ENCODE results near the gene CNTNAP5. TPM values are rescaled to one million over a fixed set of nuclear protein-coding genes. Genes with fewer than 3 reads are reported as not detected.

CNTNAP5 gene
- total RNA-seq, 4 donors from 2014 or later: not detected

- Histone ChIP-seq H3K4me3 (no peak overlapping the region), H3K4me1 (no peaks in the 10 kb centered on the region), H3K36me3 (no peaks in the 10 kb centered on the region), H3K9me3 (no peaks in the 10 kb centered on the region), H3K27ac (no peak overlapping the region), H3K27me3 (no peaks in the 10 kb centered on the region)
- TF ChIP-seq POLR2A (IDR thresholded peaks at IDR 0.05): no peak
- TF ChIP-seq POLR2AphosphoS5 (IDR thresholded peaks at IDR 0.05): no peak
- TF ChIP-seq CTCF (IDR thresholded peaks at IDR 0.05): no peak
- no peak for TF ChIP-seq EP300 (IDR thresholded peaks at IDR 0.05)
- WGBS: 34% methylated on average over 3 of the region's 3 CpGs
- DNase-seq (ENCODE audit: low spot score in 2 of 2): no peak
These were observed 7.7 kb downstream of the CNTNAP5 start for GRCh38 chr2:124032799-124033198.

GRCh38 chr2:124034265-124034664, 9.2 kb downstream of the CNTNAP5 start:
- Histone ChIP-seq H3K27ac (no peak overlapping the region), H3K9me3 (no peaks in the 10 kb centered on the region), H3K4me1 (no peaks in the 10 kb centered on the region), H3K4me3 (no peak overlapping the region), H3K36me3 (no peaks in the 10 kb centered on the region), H3K27me3 (no peaks in the 10 kb centered on the region)
- TF ChIP-seq EP300 (IDR thresholded peaks at IDR 0.05) (no peak), POLR2A (IDR thresholded peaks at IDR 0.05) (no peak), CTCF (IDR thresholded peaks at IDR 0.05) (no peak), POLR2AphosphoS5 (IDR thresholded peaks at IDR 0.05) (no peak)
- no peak for DNase-seq (ENCODE audit: low spot score in 2 of 2)
- WGBS: 58% methylated on average over 2 of the region's 2 CpGs

DNA sequence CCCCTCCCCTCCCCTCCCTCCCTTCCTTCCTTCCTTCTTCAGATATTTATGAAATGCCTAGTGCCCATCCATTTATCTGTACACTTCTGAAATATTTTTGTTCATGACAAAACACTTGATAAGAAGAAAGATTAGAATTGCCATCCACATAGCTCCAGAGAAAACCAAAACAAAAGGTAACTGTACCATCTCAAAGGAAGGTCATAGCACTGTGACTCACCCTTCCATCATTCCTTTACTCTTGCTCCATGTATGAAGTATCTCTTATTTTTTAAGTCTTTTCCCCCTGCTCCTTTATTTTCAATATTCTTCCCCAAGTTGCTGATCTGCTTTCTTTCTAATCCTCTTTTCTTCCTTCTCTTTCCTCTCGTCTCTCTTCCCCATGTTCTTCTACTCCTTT, 9.9 kb downstream of the CNTNAP5 start:
- WGBS: 88% methylated on average over 1 of the region's 1 CpG
- no peaks in the 10 kb centered on the region for H3K27me3 ChIP-seq
- DNase-seq (ENCODE audit: low spot score in 2 of 2): no peak
- H3K4me3 ChIP-seq: no peak overlapping the region
- H3K27ac ChIP-seq: no peak overlapping the region
- TF ChIP-seq EP300 (IDR thresholded peaks at IDR 0.05): no peak
- no peak for TF ChIP-seq POLR2A (IDR thresholded peaks at IDR 0.05)
- no peaks in the 10 kb centered on the region for H3K4me1 ChIP-seq
- no peaks in the 10 kb centered on the region for H3K9me3 ChIP-seq
- no peaks in the 10 kb centered on the region for H3K36me3 ChIP-seq

DNA sequence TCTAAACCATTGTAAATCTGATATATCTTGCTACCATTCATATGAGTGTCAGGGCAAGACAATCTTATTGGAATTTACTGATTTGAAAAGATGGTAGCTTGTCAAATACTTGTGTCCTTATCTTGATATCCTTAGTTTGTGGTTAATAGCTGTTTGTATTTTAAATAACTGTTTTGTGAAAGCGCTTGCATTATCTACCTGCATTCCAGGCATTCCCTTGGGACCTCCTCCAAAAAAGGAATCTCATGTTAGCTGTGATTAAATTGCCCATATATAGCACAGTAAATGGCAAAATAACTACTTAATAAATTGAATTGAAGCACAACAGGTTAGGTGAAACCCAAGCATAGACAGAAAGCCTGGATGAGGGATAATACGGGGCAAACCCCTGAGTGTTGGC, 13.9 kb downstream of the CNTNAP5 start:
- H3K4me3 ChIP-seq: no peak overlapping the region
- H3K36me3 ChIP-seq: no peaks in the 10 kb centered on the region
- TF ChIP-seq CTCF (IDR thresholded peaks at IDR 0.05) (no peak), POLR2AphosphoS5 (IDR thresholded peaks at IDR 0.05) (no peak), POLR2A (IDR thresholded peaks at IDR 0.05) (no peak), EP300 (IDR thresholded peaks at IDR 0.05) (no peak)
- H3K27me3 ChIP-seq: no peaks in the 10 kb centered on the region
- no peak for DNase-seq (ENCODE audit: low spot score in 2 of 2)
- H3K4me1 ChIP-seq: no peaks in the 10 kb centered on the region
- H3K27ac ChIP-seq: no peak overlapping the region
- H3K9me3 ChIP-seq: no peaks in the 10 kb centered on the region
- 38% methylated on average over 2 of the region's 2 CpGs for WGBS

DNA sequence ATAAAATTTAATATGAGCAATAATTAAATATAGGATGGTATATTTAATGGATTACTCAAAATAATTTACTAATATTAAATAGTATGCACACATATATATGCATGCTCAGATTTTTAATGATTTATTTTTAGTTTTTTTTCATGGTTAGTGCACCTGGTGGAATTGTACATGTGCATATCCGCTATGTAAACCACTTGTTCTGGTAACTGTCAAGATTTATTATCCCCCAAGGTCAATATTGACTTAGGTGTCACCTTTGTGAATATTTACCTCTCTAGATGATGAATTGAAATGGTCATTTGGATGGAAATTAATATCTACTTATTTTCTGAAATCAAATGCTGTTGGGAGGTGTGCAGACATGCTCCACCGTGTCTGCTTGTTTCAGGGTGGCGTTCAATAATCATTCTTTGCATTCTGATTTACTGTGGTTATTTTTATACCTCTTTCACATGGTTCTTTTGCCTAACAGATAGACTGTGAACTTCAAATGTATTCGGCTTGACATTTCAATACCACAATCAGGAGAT, 14.7 kb downstream of the CNTNAP5 start:
- 53% methylated on average over 4 of the region's 4 CpGs for WGBS
- no peak for TF ChIP-seq POLR2A (IDR thresholded peaks at IDR 0.05)
- no peak for TF ChIP-seq EP300 (IDR thresholded peaks at IDR 0.05)
- no peak for TF ChIP-seq POLR2AphosphoS5 (IDR thresholded peaks at IDR 0.05)
- TF ChIP-seq CTCF (IDR thresholded peaks at IDR 0.05): no peak
- no peaks in the 10 kb centered on the region for H3K36me3 ChIP-seq
- H3K27ac ChIP-seq: no peak overlapping the region
- no peak for DNase-seq (ENCODE audit: low spot score in 2 of 2)
- H3K4me3 ChIP-seq: no peak overlapping the region
- no peaks in the 10 kb centered on the region for H3K9me3 ChIP-seq
- H3K27me3 ChIP-seq: no peaks in the 10 kb centered on the region
- H3K4me1 ChIP-seq: no peaks in the 10 kb centered on the region

DNA sequence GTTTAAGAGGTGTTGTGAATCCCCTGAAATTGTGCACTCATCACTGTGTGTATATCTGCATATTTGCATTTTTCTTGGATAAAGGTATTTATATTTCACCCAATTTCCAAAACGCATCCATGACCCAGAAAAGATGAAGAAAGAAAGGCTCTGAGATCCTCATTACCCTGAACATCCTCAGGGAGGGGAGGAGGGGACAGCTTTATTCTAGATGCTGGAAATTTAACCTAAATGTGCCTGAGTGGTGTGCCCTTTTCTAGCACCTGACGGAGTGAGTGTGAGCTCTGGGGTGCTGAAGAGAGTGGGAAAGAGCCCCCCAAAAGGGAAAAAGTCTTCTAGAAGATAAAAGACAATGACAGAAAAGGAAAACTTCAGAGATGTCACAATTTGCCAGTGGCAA, 20.8 kb downstream of the CNTNAP5 start:
- whole genome bisulfite sequencing: 69% methylated on average over 2 of the region's 2 CpGs
- H3K9me3 ChIP-seq: no peaks in the 10 kb centered on the region
- no peak for DNase-seq (ENCODE audit: low spot score in 2 of 2)
- H3K36me3 ChIP-seq: no peaks in the 10 kb centered on the region
- H3K27me3 ChIP-seq: no peaks in the 10 kb centered on the region
- TF ChIP-seq EP300 (IDR thresholded peaks at IDR 0.05): no peak
- TF ChIP-seq POLR2A (IDR thresholded peaks at IDR 0.05): no peak
- TF ChIP-seq CTCF (IDR thresholded peaks at IDR 0.05): no peak
- TF ChIP-seq POLR2AphosphoS5 (IDR thresholded peaks at IDR 0.05): no peak
- H3K4me1 ChIP-seq: no peaks in the 10 kb centered on the region
- H3K4me3 ChIP-seq: no peak overlapping the region
- H3K27ac ChIP-seq: no peak overlapping the region
